ENCODE results near the gene ADAMTS9.

GRCh38 chr3:64467255-64467944 is 220.4 kb downstream of the ADAMTS9 start:
- TF ChIP-seq, protein P1, sequence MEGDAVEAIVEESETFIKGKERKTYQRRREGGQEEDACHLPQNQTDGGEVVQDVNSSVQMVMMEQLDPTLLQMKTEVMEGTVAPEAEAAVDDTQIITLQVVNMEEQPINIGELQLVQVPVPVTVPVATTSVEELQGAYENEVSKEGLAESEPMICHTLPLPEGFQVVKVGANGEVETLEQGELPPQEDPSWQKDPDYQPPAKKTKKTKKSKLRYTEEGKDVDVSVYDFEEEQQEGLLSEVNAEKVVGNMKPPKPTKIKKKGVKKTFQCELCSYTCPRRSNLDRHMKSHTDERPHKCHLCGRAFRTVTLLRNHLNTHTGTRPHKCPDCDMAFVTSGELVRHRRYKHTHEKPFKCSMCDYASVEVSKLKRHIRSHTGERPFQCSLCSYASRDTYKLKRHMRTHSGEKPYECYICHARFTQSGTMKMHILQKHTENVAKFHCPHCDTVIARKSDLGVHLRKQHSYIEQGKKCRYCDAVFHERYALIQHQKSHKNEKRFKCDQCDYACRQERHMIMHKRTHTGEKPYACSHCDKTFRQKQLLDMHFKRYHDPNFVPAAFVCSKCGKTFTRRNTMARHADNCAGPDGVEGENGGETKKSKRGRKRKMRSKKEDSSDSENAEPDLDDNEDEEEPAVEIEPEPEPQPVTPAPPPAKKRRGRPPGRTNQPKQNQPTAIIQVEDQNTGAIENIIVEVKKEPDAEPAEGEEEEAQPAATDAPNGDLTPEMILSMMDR (IDR thresholded peaks at IDR 0.05), result no peak
- no peak for TF ChIP-seq EZH2 (IDR thresholded peaks at IDR 0.05; ENCODE audit: borderline replicate concordance, insufficient read depth, low read depth, low read length, poor library complexity, severe bottlenecking)

Measured in B cell (primary cell).